GM12875 (cell line): ENCODE results near the gene DTX3.

Source experiments
- H3K4me3 ChIP-seq: one replicate; pipeline ENCODE4 v1.5.1; 2011; ENCODE audit warnings: low read depth, low read length, control low read depth
- CTCF ChIP-seq: IDR thresholded peaks from 2 replicates; pipeline ENCODE4 v1.5.1; 2011; ENCODE audit warnings: low read depth, mild to moderate bottlenecking, control low read depth, inconsistent platforms, low read length, moderate library complexity, borderline replicate concordance; ENCODE audit not compliant: insufficient read depth

DTX3 gene

GRCh38 chr12:57625261-57626032 lies 20.8 kb downstream of the DTX3 start:
- H3K4me3 ChIP-seq: no peak overlapping the region
- no peak for TF ChIP-seq CTCF

- TF ChIP-seq CTCF: no peak
- H3K4me3 ChIP-seq: no peak overlapping the region
Observed at GRCh38 chr12:57626111-57626920, 21.7 kb downstream of the DTX3 start.

- TF ChIP-seq CTCF: no peak
Observed at GRCh38 chr12:57626921-57627445, 22.4 kb downstream of the DTX3 start.

GRCh38 chr12:57627501-57628279 lies 23.1 kb downstream of the DTX3 start:
- TF ChIP-seq CTCF: peak; percentile 43; the same call in 1 of the 2 replicates
- no peak overlapping the region for H3K4me3 ChIP-seq

More at GRCh38 chr12:57626921-57627445, 22.4 kb downstream of the DTX3 start:
- H3K4me3 ChIP-seq: no peak overlapping the region

- H3K4me3 ChIP-seq: no peak overlapping the region
- TF ChIP-seq CTCF: no peak
Observed at GRCh38 chr12:57628280-57629191, 23.9 kb downstream of the DTX3 start.

GRCh38 chr12:57629897-57630471 lies 25.4 kb downstream of the DTX3 start:
- H3K4me3 ChIP-seq: no peak overlapping the region
- no peak for TF ChIP-seq CTCF
